Measurements from ENCODE around the gene IL23A.
"Not testable (repeated sequence)": the region's sequence is repeated elsewhere in the genome, so short reads cannot be mapped to it uniquely, and the experiment has no call there.

IL23A gene, protein sequence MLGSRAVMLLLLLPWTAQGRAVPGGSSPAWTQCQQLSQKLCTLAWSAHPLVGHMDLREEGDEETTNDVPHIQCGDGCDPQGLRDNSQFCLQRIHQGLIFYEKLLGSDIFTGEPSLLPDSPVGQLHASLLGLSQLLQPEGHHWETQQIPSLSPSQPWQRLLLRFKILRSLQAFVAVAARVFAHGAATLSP

DNA sequence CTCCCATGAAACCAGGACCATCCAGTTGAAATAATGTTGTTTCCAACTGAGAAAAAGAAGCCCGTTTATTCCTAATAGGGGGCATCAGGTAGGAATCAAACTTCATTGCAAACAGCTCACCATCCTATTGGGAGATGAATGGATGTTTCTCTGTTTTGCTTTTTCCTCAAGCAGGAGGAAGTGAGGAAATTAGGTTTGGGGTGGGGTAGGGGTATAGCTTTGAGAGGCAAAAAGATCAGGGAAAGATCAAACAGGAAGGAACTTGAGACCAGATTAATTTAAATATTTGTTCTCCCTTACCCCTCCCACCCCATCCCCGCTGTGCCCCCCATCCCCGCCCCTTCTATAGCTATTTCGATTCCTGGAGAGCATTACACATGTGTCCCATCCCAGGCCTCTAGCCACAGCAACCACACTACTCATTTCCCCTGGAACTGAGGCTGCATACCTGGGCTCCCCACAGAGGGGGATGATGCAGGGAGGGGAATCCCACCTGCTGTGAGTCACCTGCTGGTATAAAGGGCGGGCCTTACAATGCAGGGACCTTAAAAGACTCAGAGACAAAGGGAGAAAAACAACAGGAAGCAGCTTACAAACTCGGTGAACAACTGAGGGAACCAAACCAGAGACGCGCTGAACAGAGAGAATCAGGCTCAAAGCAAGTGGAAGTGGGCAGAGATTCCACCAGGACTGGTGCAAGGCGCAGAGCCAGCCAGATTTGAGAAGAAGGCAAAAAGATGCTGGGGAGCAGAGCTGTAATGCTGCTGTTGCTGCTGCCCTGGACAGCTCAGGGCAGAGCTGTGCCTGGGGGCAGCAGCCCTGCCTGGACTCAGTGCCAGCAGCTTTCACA is at the start of gene IL23A:
IL23A (plus strand) TSS at position 577 of the 850 bp plus-strand sequence; CDS start at position 738, 161 bp downstream.
- peak; percentile 63 for DNase-seq (ENCODE audit: low spot score)

DNA sequence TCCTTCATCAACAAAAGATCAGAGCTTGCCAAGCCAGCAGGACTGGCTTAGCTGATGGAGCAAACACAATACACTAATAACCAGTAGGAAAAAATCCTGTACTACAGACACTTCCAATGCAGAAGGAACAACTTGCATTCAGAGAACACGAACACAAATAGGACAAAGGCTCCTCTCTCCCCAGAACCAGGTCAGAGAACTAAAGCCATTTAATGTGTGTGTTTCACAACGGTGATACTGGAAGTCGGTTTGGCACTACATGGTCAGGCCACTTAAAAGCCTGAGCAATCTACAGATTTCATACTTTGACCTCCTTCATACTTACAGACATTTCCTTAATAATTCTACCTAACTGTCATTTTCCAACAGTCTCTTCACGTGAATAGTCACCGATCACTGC is 44.9 kb upstream of the IL23A start:
- DNase-seq (ENCODE audit: low spot score): no peak

DNA sequence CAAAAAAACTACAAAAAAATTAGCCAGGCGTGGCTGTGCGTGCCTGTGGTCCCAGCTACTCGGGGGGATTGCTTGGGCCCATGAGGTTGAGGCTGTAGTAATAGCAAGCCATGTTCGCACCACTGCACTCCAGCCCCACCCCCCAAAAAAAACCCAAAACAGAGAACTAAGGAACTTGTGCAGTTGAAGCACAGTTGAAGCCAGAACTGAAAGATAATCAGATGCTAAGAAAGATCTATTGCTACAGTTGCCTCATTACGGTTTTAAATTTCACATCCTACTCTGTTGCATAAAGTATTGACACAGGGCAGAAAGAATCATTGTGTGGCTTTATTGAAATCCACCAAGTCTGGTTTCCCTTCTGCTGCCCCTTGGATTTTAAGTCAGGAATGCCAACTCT is 42.4 kb upstream of the IL23A start:
- no peak for DNase-seq (ENCODE audit: low spot score)

DNA sequence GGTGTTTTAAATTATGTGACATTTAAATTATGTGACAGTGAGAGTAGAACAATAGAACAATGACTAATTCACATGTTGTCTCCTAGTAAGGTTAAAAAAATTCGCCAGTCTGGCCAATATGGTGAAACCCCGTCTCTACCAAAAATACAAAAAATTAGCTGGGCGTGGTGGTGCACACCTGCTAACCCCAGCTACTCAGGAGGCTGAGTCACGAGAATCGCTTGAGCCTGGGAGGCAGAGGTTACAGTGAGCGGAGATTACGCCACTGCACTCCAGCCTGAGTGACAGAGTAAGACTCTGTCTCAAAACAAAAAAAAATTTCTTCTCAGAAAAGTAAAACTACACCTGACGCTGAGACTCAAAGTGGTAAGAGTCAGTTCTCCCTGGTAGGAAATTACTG is 41.3 kb upstream of the IL23A start:
- no peak for DNase-seq (ENCODE audit: low spot score)

DNA sequence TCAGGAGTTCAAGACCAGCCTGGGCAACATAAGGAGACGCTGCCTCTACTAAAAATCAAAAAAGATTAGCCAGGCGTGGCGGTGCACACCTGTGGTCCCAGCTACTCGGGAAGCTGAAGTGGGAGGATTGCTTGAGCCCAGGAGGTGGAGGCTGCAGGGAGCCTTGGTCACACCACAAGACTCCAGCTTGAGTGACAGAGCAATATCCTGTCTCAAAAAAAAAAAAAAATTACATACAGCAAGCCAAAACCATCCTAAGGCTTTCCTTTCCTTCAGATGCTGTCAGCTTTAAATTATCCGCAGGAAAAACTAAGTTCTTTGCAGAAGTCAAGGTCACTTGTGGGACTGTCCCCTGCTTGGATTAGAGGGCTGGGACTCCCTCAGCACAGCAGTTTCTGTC is 39.9 kb upstream of the IL23A start:
- no peak for DNase-seq (ENCODE audit: low spot score)

DNA sequence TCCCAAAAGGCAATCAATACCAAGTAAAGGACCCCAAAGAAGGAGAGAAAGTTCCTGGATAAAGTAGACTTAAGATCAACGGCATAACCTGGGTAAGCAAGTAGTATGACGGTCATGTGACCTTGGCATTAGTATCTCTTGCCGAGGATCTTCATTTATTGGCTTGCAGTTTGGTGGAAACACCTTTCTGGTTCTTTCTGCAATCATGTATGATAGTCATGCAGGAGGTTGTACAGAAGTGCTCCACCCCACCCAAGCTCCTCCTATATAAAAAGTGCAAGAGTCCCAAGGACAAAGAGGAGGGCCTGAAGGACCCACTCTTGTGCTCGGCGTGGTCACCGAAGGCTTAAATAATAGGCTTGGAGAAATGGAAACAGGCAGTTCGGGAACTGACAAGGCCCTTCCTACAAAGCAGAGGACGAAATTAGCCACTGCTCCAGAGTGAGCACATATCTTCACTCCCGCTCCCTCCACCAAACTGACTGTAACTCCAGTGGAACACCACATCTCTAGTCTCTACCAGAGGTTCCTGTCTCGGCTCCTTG is 39.3 kb upstream of the IL23A start:
- DNase-seq (ENCODE audit: low spot score): no peak

DNA sequence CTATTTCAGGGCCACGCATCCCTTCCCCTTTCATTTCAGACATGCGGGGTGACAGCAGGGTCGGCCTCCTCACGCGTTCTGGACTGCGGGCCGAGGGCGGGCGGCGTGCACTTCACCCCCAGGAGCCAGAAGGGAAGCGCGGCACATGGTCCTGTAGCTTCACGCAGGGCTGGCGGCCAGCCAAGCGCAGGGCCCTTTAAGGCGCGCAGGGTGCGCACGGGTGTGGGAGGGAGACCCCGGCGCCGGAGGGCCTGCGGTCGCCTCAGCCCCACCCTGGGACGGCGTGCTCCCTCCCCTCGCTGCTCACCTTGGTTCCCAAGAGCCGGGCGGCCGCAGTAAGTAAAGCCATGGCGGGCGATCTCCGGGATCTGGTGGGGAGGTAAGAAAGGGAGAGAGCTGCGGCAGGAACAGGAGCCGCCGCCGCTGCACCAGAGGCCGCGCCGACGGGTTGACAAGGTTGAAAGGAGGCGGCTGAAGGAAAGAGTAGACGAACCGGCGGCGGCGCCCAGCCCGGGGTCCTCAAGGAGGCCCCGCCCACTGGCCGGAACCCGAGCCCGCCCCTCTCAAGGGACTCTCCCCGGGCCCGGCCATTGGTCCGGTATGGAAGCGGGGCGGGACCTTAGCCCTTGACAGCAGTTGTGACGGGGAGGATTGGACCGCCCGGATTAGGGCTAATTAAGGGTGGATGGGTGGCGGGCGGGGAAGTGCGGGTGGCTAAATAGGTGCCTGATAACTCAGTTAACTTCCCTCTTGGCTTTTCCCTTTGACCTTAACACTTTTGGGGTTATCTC is 38.6 kb upstream of the IL23A start, which contains the start of gene CS:
CS (minus strand) TSS at position 478 of the 791 bp plus-strand sequence; CDS start at position 349, 129 bp downstream.
- peak; percentile 97 for DNase-seq (ENCODE audit: low spot score)

DNA sequence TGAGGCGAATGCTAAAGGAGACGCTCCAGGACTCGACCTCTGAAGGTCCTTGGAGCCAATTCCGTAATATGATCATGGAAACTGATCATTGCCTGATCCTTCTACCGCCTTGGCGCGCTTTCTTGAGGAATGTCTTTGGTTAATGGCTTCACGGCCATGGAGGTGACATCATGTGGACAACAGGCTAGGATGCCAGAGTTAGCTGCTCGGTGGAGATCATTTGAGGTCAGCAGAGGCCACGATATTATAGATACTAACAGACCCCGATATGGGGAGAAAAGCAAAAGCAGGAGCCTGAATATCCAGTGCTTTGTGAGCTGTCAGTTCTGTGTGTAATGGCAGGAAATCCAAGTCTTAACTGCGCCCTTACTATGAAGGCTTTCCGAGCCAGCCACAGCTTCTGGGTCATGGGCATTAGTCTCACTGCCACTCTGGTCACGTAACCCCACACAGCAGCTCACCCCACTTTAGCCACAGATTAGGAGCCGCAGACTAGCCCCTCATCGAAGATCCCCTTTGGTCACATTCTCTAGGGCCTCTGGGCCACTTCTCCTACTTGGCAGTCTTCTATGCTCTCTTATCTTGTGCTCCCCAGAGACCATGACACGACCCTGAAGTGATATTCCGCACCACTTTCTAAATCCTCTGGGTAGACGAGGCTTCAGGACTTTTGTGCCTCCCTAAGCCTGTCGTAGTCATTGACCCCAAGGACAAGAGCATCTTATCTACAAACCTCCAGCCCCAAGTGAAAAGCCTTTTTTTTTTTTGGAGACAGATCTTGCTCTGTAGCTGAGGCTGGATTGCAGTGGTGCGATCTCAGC is 37.8 kb upstream of the IL23A start:
- no peak for DNase-seq (ENCODE audit: low spot score)

DNA sequence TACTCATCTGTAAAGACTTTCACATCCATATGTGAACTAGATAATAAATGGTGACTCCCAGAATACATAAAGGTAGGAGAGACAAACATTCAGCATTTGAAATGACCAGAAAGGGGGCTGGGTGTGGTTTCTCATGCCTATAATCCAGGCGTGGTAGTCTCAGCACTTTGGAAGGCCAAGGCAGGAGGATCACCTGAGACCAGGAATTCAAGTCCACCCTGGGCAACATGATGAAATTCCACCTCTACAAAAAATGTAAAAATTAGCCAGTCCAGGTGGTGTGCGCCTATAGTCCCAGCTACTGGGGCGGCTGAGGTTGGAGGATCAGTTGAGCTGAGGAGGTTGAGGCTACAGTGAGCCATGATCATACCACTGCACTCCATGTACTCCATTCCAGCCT is 34.4 kb upstream of the IL23A start:
- DNase-seq (ENCODE audit: low spot score): no peak

DNA sequence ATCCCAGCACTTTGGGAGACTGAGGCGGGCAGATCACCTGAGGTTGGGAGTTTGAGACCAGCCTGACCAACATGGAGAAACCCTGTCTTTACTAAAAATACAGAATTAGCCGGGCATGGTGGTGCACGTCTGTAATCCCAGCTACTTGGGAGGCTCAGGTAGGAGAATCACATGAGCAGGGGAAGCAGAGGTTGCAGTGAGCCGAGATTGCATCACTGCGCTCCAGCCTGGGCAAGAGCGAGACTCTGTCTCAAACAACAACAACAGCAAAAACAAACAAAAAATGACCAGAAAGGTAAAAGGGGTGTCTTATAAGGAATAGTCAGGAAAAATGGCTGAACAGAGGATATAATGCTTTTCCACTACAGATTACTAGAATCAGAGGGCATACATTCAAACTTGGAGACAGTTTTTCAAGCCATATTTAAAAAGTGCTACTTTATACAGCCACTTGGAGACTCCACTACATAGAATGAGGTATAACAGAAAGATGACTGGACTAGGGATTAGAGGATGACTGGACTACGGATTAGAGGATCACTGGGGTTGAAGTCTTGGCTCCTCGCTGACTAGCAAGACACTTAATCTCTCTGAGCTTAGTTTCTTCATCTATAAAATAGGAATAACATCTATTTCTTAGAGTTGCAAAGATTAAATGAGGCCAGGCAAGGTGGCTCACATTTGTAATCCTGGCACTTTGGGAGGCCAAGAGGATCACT is 33.7 kb upstream of the IL23A start:
- DNase-seq (ENCODE audit: low spot score): no peak

DNA sequence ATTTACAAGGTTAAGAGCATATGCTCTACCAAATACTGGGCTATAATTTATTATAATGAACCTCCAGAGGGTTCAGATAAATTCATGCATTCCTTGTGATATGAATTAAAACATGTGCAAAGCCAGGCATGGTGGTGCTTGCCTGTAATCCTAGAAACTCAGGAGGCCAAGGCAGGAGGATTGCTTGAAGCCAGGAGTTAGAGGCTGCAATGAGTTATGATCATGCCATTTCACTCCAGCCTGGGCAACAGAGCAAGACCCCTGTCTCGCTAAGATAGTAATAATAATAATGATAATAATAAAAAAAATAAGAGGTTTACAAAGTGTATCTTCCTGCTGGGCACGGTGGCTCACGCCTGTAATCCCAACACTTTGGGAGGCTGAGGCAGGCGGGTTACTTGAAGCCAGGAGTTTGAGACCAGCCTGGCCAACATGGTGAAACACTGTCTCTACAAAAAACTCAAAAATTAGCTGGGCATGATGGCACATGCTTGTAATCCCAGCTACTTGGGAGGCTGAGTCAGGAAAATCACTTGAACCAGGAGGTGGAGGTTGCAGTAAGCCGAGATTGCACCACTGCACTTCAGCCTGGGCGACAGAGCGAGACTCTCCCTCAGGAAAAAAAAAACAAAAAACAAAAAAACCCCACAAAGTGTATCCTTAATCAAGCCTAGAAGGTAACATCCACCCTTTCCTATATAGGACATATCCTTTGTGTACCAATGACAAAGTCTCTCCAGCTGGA is 31.3 kb upstream of the IL23A start:
- no peak for DNase-seq (ENCODE audit: low spot score)

DNA sequence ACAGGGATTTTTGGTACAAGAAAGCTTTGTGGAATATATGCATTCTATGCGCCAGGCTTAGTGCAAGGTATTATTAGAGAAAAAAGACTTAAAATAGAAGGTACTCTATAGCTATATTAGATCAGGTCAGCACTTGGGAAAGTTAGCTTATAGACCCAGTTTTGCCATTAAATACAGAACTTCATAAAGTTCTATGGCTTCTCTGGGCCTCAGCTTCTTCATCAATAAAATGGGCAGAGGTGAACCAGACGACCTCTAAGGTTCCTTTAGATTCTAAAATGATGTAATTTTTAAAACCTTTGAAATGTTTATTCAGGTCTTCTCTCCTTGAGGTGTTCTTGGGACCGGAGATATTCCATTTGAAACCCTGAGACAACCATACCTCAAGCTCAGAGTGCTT is 30.0 kb upstream of the IL23A start:
- no peak for DNase-seq (ENCODE audit: low spot score)

DNA sequence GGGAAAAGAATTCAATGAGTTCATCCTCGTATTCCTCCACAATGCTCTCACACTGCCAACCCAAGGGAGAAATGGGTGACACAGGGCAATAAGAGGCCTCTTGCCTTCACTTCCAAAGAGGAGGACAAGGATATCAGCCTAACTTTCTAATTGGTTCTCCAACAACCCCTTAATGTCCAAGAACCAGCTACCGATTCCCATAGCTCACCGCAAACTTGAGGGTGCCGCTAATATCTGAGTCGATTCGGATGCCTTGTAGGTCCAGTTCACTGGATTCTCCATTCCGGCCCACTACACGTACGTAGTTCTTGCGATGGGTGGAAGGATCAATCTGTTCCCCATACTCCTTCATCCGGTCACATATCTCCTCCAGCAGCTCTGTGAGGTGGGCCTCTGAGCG is 27.7 kb upstream of the IL23A start:
- DNase-seq (ENCODE audit: low spot score): no peak

DNA sequence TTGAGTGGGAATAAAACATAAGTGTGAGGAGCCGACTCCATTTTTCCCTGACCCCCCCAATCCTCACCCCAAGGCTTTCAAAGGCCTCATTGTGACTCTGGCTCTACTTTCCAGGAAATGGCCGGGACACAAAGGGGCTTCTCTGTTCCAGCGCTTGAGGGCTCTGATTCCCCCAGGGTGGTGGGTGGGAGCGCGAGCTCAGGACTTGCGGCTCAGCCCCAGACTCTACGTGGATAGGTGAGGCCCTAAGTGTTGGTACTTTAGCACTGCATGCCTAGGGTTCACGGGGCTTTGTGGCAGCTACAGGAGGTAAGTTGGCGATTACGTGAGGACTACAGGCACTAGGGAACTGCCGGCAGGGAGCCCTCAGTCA is 23.4 kb upstream of the IL23A start:
- peak; percentile 19 for DNase-seq (ENCODE audit: low spot score)

DNA sequence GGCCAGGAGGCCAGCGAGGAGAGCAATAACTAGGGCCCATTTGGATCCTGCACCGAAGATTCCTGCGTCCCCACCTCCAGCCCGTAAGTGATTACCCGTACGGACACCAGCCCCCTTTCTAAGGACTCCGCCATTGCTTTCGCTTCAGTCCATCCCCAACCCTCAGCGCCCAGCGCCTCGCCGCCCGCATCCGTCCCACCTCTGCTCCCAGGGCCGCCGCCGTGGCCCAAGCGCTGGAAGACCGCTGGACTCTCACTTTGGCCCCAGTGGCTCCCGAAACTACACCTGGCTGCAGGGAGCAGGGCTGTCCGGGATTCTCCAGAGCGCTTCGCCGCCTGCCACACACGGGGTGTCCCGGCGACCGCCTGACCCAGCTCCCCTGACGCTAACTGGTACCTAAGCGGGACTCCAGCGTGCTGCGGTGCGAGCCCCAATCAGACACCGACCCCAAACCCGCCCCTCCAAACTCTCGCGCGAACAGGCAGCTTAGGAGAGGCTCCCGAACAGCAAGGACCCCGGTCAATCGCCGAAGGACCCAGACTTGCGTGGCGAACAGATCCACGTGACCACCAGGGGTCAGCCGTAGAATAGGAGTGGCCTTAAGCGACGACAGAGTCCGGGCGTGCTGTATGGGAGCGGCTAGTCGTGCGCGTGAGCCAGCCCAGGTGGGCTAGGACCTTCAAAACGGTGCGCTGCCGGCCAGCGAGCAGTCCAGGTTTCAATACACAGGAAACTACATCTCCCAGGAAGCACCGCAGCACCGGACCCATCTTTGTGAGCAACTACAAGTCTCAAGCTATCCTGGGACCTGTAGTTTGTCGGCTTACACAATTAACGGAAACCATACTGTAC is 22.8 kb upstream of the IL23A start, which contains the start of gene CNPY2:
CNPY2 (minus strand) TSS at position 367 of the 852 bp plus-strand sequence. CDS start 771 bp downstream, outside the sequence.
- peak; percentile 95 for DNase-seq (ENCODE audit: low spot score)

DNA sequence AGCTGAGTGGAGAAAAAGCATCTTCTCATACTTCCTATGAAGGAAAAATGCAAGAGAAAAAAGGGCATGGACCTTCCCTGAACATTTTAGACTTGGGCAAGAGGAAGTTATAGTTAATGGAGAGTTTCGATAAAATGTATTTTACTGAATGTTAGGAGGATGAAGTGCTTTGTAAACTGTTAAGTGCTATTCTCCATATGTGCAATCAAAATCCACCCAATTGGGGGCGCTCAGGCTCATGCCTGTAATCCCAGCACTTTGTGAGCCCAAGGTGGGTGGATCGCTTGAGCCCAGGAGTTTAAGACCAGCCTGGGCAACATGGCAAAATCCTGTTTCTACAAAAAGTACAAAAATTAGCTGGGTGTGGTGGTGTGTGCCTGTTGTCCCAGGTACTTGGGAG is 21.0 kb upstream of the IL23A start:
- DNase-seq (ENCODE audit: low spot score): no peak

DNA sequence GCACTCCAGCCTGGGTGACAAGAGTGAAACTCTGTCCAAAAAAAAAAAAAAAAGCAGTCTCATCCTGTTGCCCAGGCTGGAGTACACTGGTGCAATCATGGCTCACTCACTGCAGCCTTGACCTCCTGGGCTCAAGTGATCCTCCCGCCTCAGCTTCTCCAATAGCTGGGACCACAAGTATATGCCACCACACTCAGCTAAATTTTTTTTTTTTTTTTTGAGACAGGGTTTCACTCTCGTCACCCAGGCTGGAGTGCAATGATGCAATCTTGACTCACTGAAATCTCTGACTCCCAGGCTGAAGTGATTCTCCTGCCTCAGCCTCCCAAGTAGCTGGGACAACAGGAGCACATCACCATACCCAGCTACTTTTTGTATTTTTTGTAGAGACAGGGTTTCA is 17.7 kb upstream of the IL23A start:
- no peak for DNase-seq (ENCODE audit: low spot score)

DNA sequence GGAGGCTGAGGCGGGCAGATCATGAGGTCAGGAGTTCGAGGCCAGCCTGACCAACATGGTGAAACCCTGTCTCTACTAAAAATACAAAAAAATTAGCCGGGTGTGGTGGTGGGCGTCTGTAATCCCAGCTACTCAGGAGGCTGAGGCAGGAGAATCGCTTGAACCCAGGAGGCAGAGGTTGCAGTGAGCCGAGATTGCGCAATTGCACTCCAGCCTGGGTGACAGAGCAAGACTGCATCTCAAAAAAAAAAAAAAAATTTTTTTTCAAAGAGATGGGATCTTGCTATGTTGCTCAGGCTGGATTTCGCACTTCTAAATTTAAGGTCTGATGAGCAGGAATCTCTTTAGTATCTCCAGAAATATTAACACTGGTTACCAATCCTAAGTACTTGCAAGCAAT is 17.1 kb upstream of the IL23A start:
- not testable (repeated sequence) for DNase-seq (ENCODE audit: low spot score)

DNA sequence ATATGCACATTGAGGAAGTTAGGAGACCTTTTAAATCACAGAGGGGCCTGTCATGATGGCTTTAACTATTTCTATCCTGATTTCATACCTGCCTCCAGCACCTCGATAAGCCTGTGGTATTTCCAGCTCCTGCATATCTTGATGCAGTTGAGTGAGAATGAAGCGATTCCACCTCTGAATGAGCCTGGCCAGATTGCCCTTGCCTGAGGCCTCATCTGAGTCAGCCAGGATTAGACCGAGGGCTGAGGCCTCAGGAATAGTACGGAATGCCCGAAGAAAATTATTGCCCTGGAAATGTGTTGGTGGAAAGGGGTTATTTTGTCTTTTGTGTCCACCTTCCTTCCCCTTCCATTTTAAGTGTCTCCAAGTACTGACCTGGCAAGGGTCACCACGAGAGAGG is 14.5 kb upstream of the IL23A start:
- no peak for DNase-seq (ENCODE audit: low spot score)

Measured in iPS-NIHi11 (cell line).